Prostate gland (tissue), 2 donors: Measurements from ENCODE around the gene ARHGEF12.
A peak's percentile ranks its signal among the peaks of the same experiment; 100 is the strongest.

Source experiments
- POLR2AphosphoS5 ChIP-seq: sonication (generic); formaldehyde crosslinking; IDR thresholded peaks from one replicate; pipeline ENCODE4 v1.6.1; 2017; ENCODE audit warnings: antibody characterized with exemption
- TF ChIP-seq, protein P1 (sequence below), 4 experiments: fragments of 200-600 bp in 2 of 4; fragments of 450-650 bp in 2 of 4; sonication (generic) in 2 of 4; IDR thresholded peaks; 1 replicate in 3 of 4; 2 replicates in 1 of 4; pipeline ENCODE4 v1.5.1; 2016 to 2019; ENCODE audit warnings: antibody characterized with exemption in 4 of 4, mild to moderate bottlenecking in 2 of 4, moderate library complexity in 2 of 4

DNA sequence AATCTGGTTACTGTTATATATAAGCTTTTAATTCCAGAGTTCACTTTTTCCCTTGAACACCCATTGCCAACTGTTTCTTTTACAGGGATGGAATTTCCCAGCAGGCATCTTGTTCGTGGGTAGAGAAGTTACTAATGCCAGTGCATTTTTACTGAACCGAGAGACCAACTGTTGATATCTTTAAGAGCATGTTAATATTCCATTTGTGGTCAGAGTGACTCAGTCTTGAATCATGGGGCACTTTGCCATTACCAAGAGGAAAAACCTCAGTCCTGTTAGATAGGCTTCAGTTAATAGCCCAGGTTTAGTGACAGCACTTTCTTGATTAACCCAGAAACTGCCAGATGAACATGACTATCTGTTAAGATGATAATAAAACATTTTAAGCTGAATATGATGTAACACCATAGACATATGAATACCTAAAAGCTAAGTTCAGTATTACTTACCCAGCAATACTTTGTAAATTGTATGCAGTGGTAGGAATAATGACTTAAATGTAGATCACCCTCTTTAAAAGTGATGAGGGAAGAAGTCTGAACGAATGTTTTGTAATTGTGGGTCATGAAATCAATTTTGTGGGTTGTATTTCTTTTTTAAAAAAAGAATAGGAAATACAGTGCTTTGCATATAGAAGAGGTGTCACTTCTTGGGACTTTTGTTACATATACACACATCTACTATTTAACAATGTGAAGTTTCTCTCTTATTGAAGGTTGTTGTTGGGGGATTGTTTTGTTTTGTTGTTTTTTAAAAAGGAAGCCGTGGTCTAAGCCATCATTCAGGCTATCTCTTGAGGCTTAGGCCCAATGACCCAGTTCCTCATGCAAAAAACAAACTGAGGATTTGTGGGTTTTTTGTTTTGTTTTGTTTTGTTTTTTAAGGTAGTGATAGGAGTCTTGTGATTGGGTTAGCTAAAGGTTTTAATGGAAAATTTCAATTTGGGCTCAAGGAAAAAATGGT is 96.1 kb downstream of the ARHGEF12 start:
- TF ChIP-seq, protein P1, sequence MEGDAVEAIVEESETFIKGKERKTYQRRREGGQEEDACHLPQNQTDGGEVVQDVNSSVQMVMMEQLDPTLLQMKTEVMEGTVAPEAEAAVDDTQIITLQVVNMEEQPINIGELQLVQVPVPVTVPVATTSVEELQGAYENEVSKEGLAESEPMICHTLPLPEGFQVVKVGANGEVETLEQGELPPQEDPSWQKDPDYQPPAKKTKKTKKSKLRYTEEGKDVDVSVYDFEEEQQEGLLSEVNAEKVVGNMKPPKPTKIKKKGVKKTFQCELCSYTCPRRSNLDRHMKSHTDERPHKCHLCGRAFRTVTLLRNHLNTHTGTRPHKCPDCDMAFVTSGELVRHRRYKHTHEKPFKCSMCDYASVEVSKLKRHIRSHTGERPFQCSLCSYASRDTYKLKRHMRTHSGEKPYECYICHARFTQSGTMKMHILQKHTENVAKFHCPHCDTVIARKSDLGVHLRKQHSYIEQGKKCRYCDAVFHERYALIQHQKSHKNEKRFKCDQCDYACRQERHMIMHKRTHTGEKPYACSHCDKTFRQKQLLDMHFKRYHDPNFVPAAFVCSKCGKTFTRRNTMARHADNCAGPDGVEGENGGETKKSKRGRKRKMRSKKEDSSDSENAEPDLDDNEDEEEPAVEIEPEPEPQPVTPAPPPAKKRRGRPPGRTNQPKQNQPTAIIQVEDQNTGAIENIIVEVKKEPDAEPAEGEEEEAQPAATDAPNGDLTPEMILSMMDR (IDR thresholded peaks at IDR 0.05): no peak
- TF ChIP-seq POLR2AphosphoS5: peak; percentile 89
